ENCODE measurements around the gene ETS2. TPM values are rescaled to one million over a fixed set of nuclear protein-coding genes. Genes with fewer than 3 reads are reported as not detected.
"Not testable (repeated sequence)": the region's sequence is repeated elsewhere in the genome, so short reads cannot be mapped to it uniquely, and the experiment has no call there.

ETS2 gene
- total and polyA plus RNA-seq, 2 of the 8 experiments (the other 6 are each of a cell fraction or from before 2014, with no cell fraction given) = 11.0 to 45.1 TPM

DNA sequence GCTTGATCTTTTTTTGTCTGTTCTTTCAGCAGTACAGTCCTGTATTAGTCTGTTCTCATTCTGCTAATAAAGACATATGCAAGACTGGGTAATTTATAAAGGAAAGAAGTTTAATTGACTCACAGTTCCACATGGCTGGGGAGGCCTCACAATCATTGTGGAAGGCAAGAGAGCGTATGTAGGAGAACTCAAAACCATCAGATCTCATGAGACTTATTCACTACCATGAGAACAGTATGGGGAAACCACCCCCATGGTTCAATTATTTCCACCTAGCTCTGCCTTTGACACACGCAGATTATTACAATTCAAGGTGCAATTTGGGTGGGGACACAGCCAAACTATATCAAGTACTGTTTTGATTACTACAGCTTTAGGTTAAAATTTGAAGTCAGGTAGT is 39.6 kb downstream of the ETS2 start:
- H3K18ac ChIP-seq (ENCODE audit: extremely low read depth, low read length); H3K4me3 ChIP-seq (ENCODE audit: extremely low read depth in 1 of 4, insufficient read depth in 2 of 4, low read depth in 3 of 4, low read length in 4 of 4); H2BK120ac ChIP-seq (replicated peaks; ENCODE audit: low read depth, low read length); H2BK5ac ChIP-seq (ENCODE audit: low read depth, low read length); H3K27ac ChIP-seq (ENCODE audit: low read depth, low read length); H3K4me1 ChIP-seq (replicated peaks in 1 of 4; ENCODE audit: control insufficient read depth in 3 of 4, insufficient read depth in 4 of 4, low read length in 3 of 4); H3K79me2 ChIP-seq (ENCODE audit: control insufficient read depth in 1 of 2, insufficient read depth in 2 of 2, low read length in 2 of 2); H3K9ac ChIP-seq (replicated peaks in 1 of 4; ENCODE audit: extremely low read depth in 1 of 4, low read depth in 3 of 4, low read length in 3 of 4); H3K56ac ChIP-seq (replicated peaks; ENCODE audit: insufficient read length, low read depth, low read length); H2AK5ac ChIP-seq (ENCODE audit: low read depth, low read length); H2BK12ac ChIP-seq (ENCODE audit: low read depth, low read length); H3K14ac ChIP-seq (ENCODE audit: insufficient read length); H3K9me3 ChIP-seq (ENCODE audit: insufficient read depth in 2 of 2, low read depth in 1 of 2, low read length in 1 of 2); H4K91ac ChIP-seq (replicated peaks; ENCODE audit: insufficient read length, low read length); H2AFZ ChIP-seq (ENCODE audit: low read length); H3K79me1 ChIP-seq (ENCODE audit: low read depth, low read length); FAIRE-seq; H2BK15ac ChIP-seq (ENCODE audit: low read length); POLR2A ChIA-PET (ENCODE audit: partially characterized antibody); H2BK20ac ChIP-seq (ENCODE audit: low read length); H3K23me2 ChIP-seq (ENCODE audit: low read depth, low read length); H3K36me3 ChIP-seq (ENCODE audit: control insufficient read depth in 2 of 4, insufficient read depth in 4 of 4, low read length in 3 of 4); H3K4ac ChIP-seq (replicated peaks; ENCODE audit: insufficient read length, low read depth, low read length); H4K20me1 ChIP-seq (replicated peaks in 1 of 2; ENCODE audit: control insufficient read depth in 1 of 2, insufficient read depth in 2 of 2, low read length in 2 of 2); H3K23ac ChIP-seq (ENCODE audit: insufficient read length); H4K5ac ChIP-seq (ENCODE audit: insufficient read length, low read depth, low read length); CTCF ChIA-PET (ENCODE audit: partially characterized antibody); H3K4me2 ChIP-seq (ENCODE audit: insufficient read depth in 1 of 2, low read depth in 2 of 2, low read length in 2 of 2); DNase-seq (ENCODE audit: low read depth in 1 of 2, low spot score in 2 of 2); H4K8ac ChIP-seq (ENCODE audit: extremely low read depth, insufficient read depth, low read length); H3K27me3 ChIP-seq (replicated peaks in 1 of 4; ENCODE audit: control insufficient read depth in 3 of 4, extremely low read depth in 1 of 4, insufficient read depth in 3 of 4, low read length in 3 of 4): not testable (repeated sequence)
- WGBS, 2 experiments (ENCODE audit: extremely low coverage in 1 of 2, insufficient coverage in 1 of 2, insufficient read length in 1 of 2, insufficient replicate concordance in 2 of 2, low coverage in 1 of 2, low lambda C conversion rate in 2 of 2, missing lambda C conversion rate in 1 of 2) = 89% methylated on average over 2 of the region's 2 CpGs; no CpG with 5 or more reads in 1 of the 2 experiments
